Stimulated activated CD8-positive, alpha-beta memory T cell treated with anti-CD3 and anti-CD28 coated beads, Interleukin-15, amount 100 ng/mL, for 48 hours (primary cell): ENCODE data around the gene ITGB4.

Experiments used
- DNase-seq, 2 donors: peaks; one replicate each; pipeline ENCODE4 v3.0.0-alpha.2; 2020; ENCODE audit warnings: low read depth in 2 of 2

Gene ITGB4

GRCh38 chr17:75720656-75721462 lies at the start of gene ITGB4:
Gene ITGB4 (plus strand): TSS chr17:75721459. CDS start chr17:75724704, 3,245 bp downstream.
- peak; percentile 23 to 28 for DNase-seq

- DNase-seq: no peak
Observed at GRCh38 chr17:75672011-75672410, 49.2 kb upstream of the ITGB4 start.

GRCh38 chr17:75673487-75673886 lies 47.8 kb upstream of the ITGB4 start:
- no peak for DNase-seq

GRCh38 chr17:75676461-75676860 lies 44.8 kb upstream of the ITGB4 start:
- no peak for DNase-seq

- no peak for DNase-seq
Observed at GRCh38 chr17:75679706-75680211, 41.5 kb upstream of the ITGB4 start.

GRCh38 chr17:75680431-75680830 lies 40.8 kb upstream of the ITGB4 start:
- no peak for DNase-seq

- no peak for DNase-seq
Observed at GRCh38 chr17:75681289-75681688, 40.0 kb upstream of the ITGB4 start.

GRCh38 chr17:75683583-75683982 lies 37.7 kb upstream of the ITGB4 start:
- DNase-seq: no peak

GRCh38 chr17:75684249-75684648 lies 37.0 kb upstream of the ITGB4 start:
- DNase-seq: no peak

- no peak for DNase-seq
Observed at GRCh38 chr17:75684924-75685323, 36.3 kb upstream of the ITGB4 start.

GRCh38 chr17:75685499-75685898 lies 35.8 kb upstream of the ITGB4 start:
- no peak for DNase-seq

GRCh38 chr17:75688209-75688825 lies 32.9 kb upstream of the ITGB4 start:
- no peak for DNase-seq

- DNase-seq: peak in 1 of 2 donors; percentile 32
Observed at GRCh38 chr17:75689441-75689873, 31.8 kb upstream of the ITGB4 start.

GRCh38 chr17:75691371-75691791 lies 29.9 kb upstream of the ITGB4 start:
- peak; percentile 57 to 64 for DNase-seq

GRCh38 chr17:75691801-75692626 lies 29.2 kb upstream of the ITGB4 start:
- no peak for DNase-seq

- no peak for DNase-seq
Observed at GRCh38 chr17:75692976-75693375, 28.3 kb upstream of the ITGB4 start.

- DNase-seq: no peak
Observed at GRCh38 chr17:75693500-75694481, 27.5 kb upstream of the ITGB4 start.

GRCh38 chr17:75694536-75694935 lies 26.7 kb upstream of the ITGB4 start:
- no peak for DNase-seq

GRCh38 chr17:75695141-75695829 lies 26.0 kb upstream of the ITGB4 start:
- DNase-seq: no peak

- DNase-seq: no peak
Observed at GRCh38 chr17:75695830-75696271, 25.4 kb upstream of the ITGB4 start.
